Activated CD4-positive, alpha-beta T cell treated with anti-CD3 and anti-CD28 coated beads for 4 hours (primary cell): Measurements from ENCODE around the gene PGM1.

Experiments
- DNase-seq, 2 donors: peaks; one replicate each; pipeline ENCODE4 v3.0.0-alpha.2; 2020

PGM1 gene

GRCh38 chr1:63669151-63669961 lies 76.1 kb downstream of the PGM1 start:
- no peak for DNase-seq

DNA sequence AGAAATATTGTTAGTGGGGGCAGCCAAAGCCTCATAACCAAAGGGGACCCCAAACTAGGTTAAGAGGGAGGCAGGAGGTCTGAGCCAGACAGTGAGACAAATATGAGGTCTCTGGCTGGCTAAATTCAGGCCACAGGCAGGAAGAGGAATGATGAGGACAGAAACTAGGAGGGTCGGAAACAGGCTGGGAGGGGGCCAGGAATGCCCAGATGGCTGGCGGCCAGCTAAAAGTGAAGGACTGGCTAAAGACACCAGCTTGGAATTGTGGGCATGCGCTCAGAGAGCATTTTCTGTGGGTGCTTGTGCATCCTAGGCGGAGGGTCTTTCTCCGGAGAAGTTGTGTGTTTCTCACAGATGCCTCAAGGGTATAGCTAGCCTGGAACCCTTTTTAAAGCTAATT lies 77.0 kb downstream of the PGM1 start:
- DNase-seq, result no peak

DNA sequence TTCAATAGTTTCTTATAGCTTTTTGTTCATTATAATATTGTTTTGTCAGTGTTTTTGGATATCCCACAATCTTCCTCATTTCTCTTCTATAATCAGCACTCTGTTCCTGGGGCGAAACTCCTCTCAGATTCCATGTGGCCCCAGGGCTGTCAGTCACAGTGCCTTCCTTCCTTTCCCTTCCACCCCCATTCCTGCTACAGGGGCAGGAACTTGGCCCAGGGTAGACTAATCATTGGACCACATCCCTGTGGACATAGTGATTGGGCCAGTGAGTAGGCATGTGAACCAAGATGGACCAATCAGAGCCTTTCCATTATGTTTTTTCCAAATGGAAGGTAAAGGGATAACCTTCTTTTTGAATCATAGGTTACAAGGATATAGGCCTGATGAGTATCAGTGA lies 78.3 kb downstream of the PGM1 start:
- DNase-seq, result no peak

GRCh38 chr1:63674238-63674864 lies 81.1 kb downstream of the PGM1 start:
- no peak for DNase-seq

DNA sequence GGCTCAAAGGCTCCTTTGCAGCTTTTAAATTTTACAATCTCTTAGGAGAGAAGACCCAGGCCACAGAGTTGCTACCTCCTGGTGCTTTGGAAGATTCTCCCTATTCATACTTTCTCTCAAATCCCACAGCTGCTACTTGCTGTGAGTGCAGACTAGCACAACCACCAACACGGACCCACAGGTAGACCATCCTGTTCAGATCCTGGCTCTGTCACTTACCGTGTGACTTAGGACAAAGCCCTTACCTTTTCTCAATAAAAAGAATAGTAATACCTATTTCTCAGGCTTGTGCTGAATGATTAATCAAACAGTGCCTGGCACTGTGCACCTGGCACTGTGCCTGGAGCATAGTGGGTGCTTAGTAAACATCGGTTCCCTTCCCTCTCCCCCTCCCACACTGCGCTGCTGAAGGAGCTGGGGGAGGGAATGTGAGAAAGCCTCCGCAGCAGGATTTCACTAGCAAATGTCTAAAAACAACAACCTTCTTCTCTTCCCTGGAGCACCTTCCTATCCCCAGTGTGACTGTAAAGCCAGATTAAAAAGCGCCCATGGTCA lies 81.7 kb downstream of the PGM1 start:
- no peak for DNase-seq

DNA sequence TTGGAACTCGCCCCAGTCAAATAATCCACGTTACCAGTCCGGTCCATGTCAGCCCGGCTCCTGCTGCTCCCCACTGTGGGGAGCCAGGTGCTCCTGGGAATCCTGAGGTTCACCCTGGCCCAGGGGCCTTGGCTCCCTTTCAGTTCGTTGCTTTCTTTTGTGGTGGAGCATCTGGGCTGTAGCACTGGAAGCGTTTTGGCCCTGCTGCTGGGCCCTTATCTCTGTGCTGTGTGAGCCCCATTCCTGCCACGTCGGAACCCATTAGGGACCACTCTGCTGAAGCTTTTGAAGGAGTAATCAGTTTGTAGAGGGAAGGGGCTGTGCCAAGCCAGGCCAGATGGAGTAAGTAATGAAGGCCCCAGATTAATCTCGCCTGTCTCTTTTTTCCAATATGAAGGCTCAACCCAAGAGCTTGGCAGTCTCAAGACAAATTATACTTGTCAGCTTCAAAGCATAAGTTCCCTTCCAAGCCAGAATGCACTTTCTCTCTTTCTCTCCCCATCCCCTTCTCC lies 82.3 kb downstream of the PGM1 start:
- DNase-seq, result no peak

- DNase-seq, result no peak
Observed at GRCh38 chr1:63677497-63677896, 84.3 kb downstream of the PGM1 start.

DNA sequence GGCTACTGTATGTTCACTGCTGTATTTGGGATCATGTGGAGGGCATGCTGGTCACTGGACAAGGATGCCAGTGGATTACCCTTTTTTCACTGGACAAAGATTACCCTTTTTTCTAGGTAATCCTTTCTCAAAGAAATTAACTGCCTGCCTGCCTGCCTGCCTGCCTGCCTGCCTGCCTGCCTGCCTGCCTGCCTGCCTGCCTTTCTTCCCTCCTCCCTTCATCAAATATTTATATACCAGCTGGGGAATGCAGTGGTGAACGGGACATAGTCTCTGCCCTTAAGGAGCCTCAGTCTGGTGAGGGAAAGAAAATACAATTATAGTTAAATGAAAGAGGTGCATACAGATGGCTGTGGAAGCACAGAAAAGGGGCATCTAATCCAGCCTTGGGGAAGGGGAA lies 85.0 kb downstream of the PGM1 start:
- DNase-seq, result no peak

GRCh38 chr1:63679076-63679475 lies 85.9 kb downstream of the PGM1 start:
- DNase-seq, result no peak

DNA sequence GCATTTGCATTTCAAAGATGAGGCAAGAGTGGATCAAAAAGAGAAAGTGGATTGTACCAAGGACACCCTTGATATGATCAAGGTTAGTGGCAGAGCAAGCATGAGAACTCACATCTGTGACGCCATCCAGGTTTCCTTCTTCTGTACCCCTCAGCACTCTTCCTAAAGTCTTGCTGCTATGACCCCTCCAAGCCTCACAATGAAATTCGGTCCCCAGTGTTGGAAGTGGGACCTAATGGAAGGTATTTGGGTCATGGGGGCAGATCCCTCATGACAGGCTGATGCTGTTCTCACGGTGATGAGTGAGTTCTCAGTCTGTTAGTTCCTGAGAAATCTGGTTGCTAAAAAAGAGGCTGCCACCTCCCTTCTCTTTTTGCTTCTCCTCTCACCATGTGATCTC lies 86.4 kb downstream of the PGM1 start:
- no peak for DNase-seq

GRCh38 chr1:63682936-63683335 lies 89.7 kb downstream of the PGM1 start:
- no peak for DNase-seq

DNA sequence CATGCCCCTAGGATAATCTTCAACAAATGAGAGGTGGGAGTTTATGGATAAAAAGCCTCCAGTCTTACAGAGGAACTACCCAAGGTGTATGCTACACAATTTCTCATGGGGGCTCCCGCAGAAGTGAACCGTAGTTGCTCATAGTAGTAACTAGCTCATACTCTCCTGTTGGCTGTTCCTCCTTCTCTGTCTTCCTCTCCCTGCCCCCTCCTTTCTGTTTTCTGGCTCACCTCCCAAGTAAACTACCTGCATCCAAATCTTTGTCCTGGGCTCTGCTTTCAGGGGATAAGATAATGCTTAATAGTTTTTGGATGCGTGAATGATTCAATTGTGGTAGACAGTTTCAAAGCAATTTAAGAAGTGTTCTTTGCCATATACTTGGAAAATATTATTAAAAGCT lies 90.5 kb downstream of the PGM1 start:
- DNase-seq, result no peak

DNA sequence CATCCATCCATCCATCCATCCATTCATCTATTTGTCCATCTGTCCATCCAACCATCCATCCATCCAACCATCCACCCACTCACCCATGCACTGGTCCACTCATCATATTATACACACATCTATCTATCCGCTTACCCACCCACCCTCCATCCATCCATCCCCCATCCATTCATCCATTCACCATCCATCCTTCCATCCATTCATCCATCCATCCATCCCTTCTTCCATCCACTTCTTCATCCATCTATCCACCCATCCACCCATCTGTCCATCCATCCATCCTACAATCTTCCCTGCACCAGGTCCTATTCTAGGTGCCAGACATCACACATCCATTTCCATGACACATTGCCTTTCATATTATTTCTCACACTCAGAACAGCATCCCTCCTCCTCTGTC lies 93.5 kb downstream of the PGM1 start:
- no peak for DNase-seq

DNA sequence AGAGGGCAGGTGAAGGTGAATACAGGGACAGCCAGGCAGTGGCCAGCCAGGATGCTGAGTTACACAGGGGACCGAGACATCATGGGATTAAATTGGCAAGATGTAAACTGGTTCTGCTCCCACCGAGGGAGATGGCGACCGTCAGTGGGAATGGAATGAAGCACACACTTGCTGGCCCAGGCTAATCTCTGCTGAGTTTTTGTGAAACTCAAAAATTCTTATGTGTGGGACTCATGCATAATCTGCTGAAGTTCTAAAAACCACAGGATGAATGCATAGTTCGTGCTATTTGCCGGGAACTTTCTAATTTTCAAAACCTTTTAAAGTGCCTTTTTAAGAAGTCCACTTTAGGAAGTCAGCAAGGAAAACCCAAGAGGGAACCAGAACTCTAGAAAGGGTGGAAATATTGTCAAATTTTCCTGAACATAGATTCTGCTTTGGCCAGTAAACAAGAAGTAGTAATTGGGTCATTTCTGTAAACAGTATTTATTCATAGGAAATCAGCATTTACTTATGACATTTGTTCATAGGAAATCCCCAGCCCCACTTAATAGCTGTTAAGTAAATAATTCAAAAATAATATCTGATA lies 95.2 kb downstream of the PGM1 start:
- DNase-seq, result no peak

DNA sequence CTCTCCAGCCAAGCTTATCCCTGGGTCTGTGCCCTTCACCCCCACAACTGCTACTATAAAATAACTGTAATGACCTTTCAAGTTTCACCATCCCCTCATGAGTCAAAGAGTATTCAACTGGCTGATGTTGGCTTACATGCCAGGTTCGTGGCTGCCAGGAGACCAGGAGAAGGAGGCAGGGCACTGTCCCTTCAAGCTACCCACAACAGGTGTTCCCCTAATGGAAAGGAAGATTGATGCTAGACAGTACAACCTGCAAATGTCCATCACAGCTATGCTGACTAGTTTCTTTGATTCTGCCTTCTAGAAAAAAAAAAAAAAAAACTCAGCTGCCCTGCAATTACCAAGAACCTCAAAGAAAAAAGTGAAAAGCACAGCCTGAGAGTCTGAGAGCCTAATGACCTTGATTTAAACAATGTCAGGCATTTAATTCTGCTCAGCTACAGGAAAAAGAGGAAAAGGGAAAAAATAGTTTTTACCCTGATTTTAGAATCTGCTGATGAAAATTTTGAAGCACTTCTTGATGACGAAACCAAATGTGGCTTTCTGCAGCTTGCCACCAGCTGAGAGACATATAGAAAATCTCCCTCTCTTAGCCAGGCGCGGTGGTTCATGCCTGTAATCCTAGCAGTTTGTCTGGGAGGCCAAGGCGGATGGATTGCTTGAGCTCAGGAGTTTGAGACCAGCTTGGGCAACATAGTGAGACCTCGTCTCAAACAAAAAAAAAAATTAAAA lies 97.9 kb downstream of the PGM1 start:
- no peak for DNase-seq

DNA sequence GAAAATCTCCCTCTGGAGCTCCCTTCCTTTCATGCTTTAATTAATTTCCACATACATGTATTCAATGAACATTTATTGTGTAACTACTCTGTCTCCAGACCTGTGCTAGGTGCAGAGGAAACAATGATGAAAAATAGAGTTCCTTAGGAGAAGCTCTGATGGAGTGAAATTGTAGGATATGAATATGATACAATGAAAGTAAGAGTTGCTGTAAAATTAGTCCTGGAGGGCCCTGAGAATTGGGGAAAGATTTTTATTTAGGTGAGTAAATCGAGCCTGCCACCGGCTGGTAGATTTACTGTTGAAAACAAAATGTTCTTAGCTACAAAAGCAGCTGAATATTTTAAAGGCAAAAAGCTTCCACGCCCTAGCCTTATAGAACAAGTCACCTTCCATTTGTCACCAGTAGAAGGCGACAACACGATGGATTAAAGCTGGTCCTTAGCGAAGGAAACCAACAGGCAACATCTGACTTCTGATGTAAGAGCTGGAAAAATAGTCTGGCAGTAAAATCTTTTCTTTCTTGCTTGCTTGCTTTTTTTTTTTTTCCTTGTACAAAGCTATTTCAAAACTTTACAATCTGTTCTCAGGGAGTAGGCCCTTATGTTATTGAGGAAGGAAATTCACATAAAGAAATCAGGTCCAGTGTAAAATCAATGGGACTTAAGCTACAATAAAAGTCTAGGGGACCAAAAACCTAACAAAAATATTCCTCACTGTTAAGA lies 98.7 kb downstream of the PGM1 start:
- DNase-seq, result peak in 1 of 2 donors; percentile 13

DNA sequence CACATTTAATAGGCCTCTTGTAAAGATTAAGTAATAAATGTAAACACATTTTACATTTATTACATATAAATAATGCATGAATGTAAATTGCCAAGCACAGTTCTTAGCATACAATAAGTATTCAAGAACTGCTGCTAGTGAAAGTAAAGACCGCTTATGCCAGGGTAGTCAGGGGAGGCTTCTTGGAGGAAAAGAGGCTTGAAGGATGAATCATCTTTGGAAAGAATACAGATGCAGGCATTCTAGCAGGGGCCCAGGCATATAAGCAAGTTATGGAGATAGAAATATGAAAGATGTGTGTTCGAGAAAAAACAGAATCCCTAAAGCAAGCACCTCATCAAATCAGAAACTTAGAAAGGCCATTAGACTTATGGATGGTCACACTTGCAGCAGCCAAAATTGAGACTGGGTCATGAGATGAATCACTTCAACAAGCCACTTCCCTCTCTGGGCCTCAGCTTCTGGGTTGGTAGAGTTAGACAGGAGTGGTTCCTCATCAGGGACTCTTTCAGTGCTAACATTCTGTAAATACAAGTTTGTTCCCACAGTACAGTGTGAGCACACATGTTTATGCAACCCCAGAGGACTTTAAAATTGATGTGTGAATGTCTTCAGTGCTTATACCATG lies 100.8 kb downstream of the PGM1 start:
- DNase-seq, result no peak

- DNase-seq, result no peak
Observed at GRCh38 chr1:63698001-63698838, 105.0 kb downstream of the PGM1 start.

- no peak for DNase-seq
Observed at GRCh38 chr1:63701187-63701586, 108.0 kb downstream of the PGM1 start.

DNA sequence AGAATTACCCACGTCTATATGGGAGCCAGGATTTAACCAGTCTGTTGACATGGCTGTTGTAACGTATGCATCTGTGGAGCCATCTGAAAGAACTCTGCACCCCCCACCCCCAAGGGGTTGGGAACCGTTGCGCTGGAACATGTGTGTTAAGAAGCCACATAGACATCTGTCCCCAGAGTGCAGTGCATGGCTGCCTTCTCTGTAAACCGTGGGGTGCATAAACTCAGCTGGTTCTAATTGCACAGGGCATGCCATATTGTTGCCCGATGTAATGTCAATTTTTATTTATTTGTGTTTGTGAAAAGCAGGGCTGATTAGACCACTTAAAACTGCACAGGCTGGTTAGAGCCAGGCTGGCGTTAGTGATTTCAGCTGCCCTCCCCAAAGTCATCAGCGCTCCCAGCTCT lies 110.5 kb downstream of the PGM1 start:
- no peak for DNase-seq

DNA sequence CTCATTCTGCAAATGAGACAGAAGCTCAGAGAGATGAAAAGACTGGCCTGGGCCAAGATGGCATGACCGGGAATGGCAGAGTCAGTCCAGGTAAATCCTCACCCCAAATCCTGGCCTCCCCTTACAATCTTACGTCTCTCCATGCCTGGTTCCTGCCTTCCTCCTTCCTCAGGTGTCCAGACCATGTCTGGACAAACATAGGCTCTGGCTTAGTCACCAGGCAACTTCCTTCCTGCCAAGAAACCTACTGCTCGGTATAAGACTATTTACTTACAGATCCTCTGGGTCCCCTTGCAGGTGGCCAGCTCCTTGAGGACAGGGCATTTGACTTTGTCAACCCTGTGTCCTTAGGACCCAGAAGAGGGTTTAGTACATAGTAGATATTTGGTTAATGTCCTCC lies 111.2 kb downstream of the PGM1 start:
- no peak for DNase-seq
